ENCODE results near the gene BCO2.

DNA sequence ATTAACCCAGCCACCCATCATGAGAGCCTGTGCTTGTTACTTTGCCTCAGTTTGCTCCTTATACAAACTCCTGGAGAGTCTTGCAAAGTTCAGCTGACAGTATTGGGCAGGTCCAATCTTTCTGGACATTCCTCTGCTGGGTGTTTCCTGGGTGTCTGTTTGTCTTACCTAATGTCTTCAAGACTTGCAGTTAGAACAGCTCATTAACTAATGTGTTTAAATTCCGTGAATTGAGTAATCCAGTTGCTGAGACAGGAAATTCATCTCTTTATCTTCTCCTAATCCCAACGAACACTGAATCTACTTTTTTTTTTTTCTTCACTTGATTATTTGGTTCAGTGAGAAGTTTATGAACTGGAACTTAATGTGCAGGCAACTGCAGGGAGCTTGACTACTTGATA lies 20.6 kb downstream of the BCO2 start:
- TF ChIP-seq, protein P1, sequence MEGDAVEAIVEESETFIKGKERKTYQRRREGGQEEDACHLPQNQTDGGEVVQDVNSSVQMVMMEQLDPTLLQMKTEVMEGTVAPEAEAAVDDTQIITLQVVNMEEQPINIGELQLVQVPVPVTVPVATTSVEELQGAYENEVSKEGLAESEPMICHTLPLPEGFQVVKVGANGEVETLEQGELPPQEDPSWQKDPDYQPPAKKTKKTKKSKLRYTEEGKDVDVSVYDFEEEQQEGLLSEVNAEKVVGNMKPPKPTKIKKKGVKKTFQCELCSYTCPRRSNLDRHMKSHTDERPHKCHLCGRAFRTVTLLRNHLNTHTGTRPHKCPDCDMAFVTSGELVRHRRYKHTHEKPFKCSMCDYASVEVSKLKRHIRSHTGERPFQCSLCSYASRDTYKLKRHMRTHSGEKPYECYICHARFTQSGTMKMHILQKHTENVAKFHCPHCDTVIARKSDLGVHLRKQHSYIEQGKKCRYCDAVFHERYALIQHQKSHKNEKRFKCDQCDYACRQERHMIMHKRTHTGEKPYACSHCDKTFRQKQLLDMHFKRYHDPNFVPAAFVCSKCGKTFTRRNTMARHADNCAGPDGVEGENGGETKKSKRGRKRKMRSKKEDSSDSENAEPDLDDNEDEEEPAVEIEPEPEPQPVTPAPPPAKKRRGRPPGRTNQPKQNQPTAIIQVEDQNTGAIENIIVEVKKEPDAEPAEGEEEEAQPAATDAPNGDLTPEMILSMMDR (IDR thresholded peaks at IDR 0.05): no peak
- no peak for TF ChIP-seq POLR2A (IDR thresholded peaks at IDR 0.05)

All from esophagus squamous epithelium (tissue), 4 donors.